ENCODE results near the gene SLX9. TPM values are rescaled to one million over a fixed set of nuclear protein-coding genes. Genes with fewer than 3 reads are reported as not detected.

The SLX9 gene
- total and polyA plus RNA-seq, 2 donors (not counting 3 experiments of a cell fraction or from before 2014, with no cell fraction given): 27.0 to 50.6 TPM

GRCh38 chr21:44969931-44970755 lies 30.3 kb downstream of the SLX9 start:
- BruUV-seq (replicated peaks): no TSS peak
- Histone ChIP-seq H3K9ac (replicated peaks; ENCODE audit: extremely low read depth, insufficient read depth, low read length) (peak overlapping the region; percentile 5), H3K4me1 (ENCODE audit: control insufficient read depth, extremely low read depth, insufficient read depth, low read length) (peaks cover 12% of the 10 kb centered on the region), H3K9me1 (replicated peaks; ENCODE audit: control insufficient read depth, extremely low read depth, insufficient read depth, low read length) (no peaks in the 10 kb centered on the region), H3K36me3 (ENCODE audit: control insufficient read depth in 2 of 2, extremely low read depth in 1 of 2, insufficient read depth in 2 of 2, low read length in 2 of 2) (peaks cover 2 to 11% of the 10 kb centered on the region in 2 experiments), H3K4me3 (replicated peaks in 1 of 3; ENCODE audit: insufficient read depth in 1 of 3, low read depth in 1 of 3, low read length in 3 of 3) (no peak overlapping the region), H3K27ac (ENCODE audit: insufficient read depth, low read depth, low read length) (peak overlapping the region; percentile 10), H3K79me2 (ENCODE audit: control insufficient read depth, insufficient read depth, low read length) (peaks cover 3% of the 10 kb centered on the region), H2AFZ (ENCODE audit: low read depth, low read length) (no peak overlapping the region), H4K20me1 (replicated peaks; ENCODE audit: control insufficient read depth, extremely low read depth, insufficient read depth, low read length) (no peaks in the 10 kb centered on the region), H3K4me2 (ENCODE audit: insufficient read depth, low read length) (no peak overlapping the region), H3K9me3 (replicated peaks; ENCODE audit: control insufficient read depth, insufficient read depth, low read length) (no peaks in the 10 kb centered on the region), H3K27me3 (ENCODE audit: control insufficient read depth in 2 of 2, insufficient read depth in 2 of 2, low read length in 2 of 2) (no peaks in the 10 kb centered on the region)
- ChIA-PET POLR2A (no interaction called here), CTCF (interaction anchor here (0.9 to 4.1 kb wide), 6 partner anchors 8 to 170 kb away, joined by 3 to 21 read pairs (median 3); no protein-coding TSS in a partner anchor)
- dilution Hi-C loops (cut with MboI; ENCODE audit: extremely low pct_ligation_motif_present, low sequenced_read_pairs) (no loop called here), intact Hi-C loops (cut with micrococcal nuclease) (no loop called here)
- peak; percentile 47 for FAIRE-seq
- peak; percentile 8 for DNase-seq (ENCODE audit: low read depth, low spot score)
- TF ChIP-seq EZH2 (IDR thresholded peaks at IDR 0.05; ENCODE audit: borderline replicate concordance, low read depth, low read length, severe bottlenecking): no peak
- TF ChIP-seq FOS (IDR thresholded peaks at IDR 0.05; ENCODE audit: borderline replicate concordance, insufficient read depth, low read length): no peak
- TF ChIP-seq JUN (IDR thresholded peaks at IDR 0.05; ENCODE audit: borderline replicate concordance, insufficient read depth, insufficient read length, low read depth): no peak

- no peak for FAIRE-seq
- peaks cover 12% of the 10 kb centered on the region for H3K4me1 ChIP-seq (ENCODE audit: control insufficient read depth, extremely low read depth, insufficient read depth, low read length)
- no peaks in the 10 kb centered on the region for H3K27me3 ChIP-seq (ENCODE audit: control insufficient read depth in 2 of 2, insufficient read depth in 2 of 2, low read length in 2 of 2)
- CTCF ChIA-PET: interaction anchor here (0.9 to 4.1 kb wide), 4 partner anchors 8 to 158 kb away, joined by 3 to 21 read pairs (median 3); no protein-coding TSS in a partner anchor
- H4K20me1 ChIP-seq (replicated peaks; ENCODE audit: control insufficient read depth, extremely low read depth, insufficient read depth, low read length): no peaks in the 10 kb centered on the region
- no peak overlapping the region for H3K9ac ChIP-seq (replicated peaks; ENCODE audit: extremely low read depth, insufficient read depth, low read length)
- no peak overlapping the region for H3K27ac ChIP-seq (ENCODE audit: insufficient read depth, low read depth, low read length)
- H3K4me3 ChIP-seq (replicated peaks in 1 of 3; ENCODE audit: insufficient read depth in 1 of 3, low read depth in 1 of 3, low read length in 3 of 3): no peak overlapping the region
- no TSS peak for BruUV-seq (replicated peaks)
- TF ChIP-seq GATA2 (IDR thresholded peaks at IDR 0.05; ENCODE audit: insufficient read depth, insufficient read length, low read depth, low read length) (no peak), JUN (IDR thresholded peaks at IDR 0.05; ENCODE audit: borderline replicate concordance, insufficient read depth, insufficient read length, low read depth) (no peak), POLR2A (IDR thresholded peaks at IDR 0.05; ENCODE audit: low read depth, low read length) (no peak), CTCF (IDR thresholded peaks at IDR 0.05; ENCODE audit: extremely low read depth in 1 of 2, insufficient read depth in 1 of 2, low read depth in 1 of 2, low read length in 2 of 2) (no peak), MYC (IDR thresholded peaks at IDR 0.05; ENCODE audit: low read depth, low read length) (no peak), EZH2 (IDR thresholded peaks at IDR 0.05; ENCODE audit: borderline replicate concordance, low read depth, low read length, severe bottlenecking) (no peak), MAX (IDR thresholded peaks at IDR 0.05; ENCODE audit: insufficient read depth, insufficient read length) (no peak), POLR2AphosphoS5 (IDR thresholded peaks at IDR 0.05; ENCODE audit: insufficient read depth, low read depth, low read length) (no peak), FOS (IDR thresholded peaks at IDR 0.05; ENCODE audit: borderline replicate concordance, insufficient read depth, low read length) (no peak)
- H3K9me3 ChIP-seq (replicated peaks; ENCODE audit: control insufficient read depth, insufficient read depth, low read length): no peaks in the 10 kb centered on the region
- H3K9me1 ChIP-seq (replicated peaks; ENCODE audit: control insufficient read depth, extremely low read depth, insufficient read depth, low read length): no peaks in the 10 kb centered on the region
- H2AFZ ChIP-seq (ENCODE audit: low read depth, low read length): no peak overlapping the region
- POLR2A ChIA-PET: no interaction called here
- H3K36me3 ChIP-seq (ENCODE audit: control insufficient read depth in 2 of 2, extremely low read depth in 1 of 2, insufficient read depth in 2 of 2, low read length in 2 of 2): peaks cover 2 to 14% of the 10 kb centered on the region in 2 experiments
- H3K4me2 ChIP-seq (ENCODE audit: insufficient read depth, low read length): no peak overlapping the region
- DNase-seq (ENCODE audit: low read depth, low spot score): no peak
- intact Hi-C loops (cut with micrococcal nuclease) (no loop called here), dilution Hi-C loops (cut with MboI; ENCODE audit: extremely low pct_ligation_motif_present, low sequenced_read_pairs) (no loop called here)
- no peaks in the 10 kb centered on the region for H3K79me2 ChIP-seq (ENCODE audit: control insufficient read depth, insufficient read depth, low read length)
Measured at GRCh38 chr21:44970766-44971671, 31.2 kb downstream of the SLX9 start.

Data from endothelial cell of umbilical vein (primary cell).